Measurements from ENCODE around the gene WHRN. TPM values are rescaled to one million over a fixed set of nuclear protein-coding genes. Genes with fewer than 3 reads are reported as not detected.

Gene WHRN
- total and polyA plus RNA-seq, 2 experiments from 2014 or later, result 8.3 to 8.9 TPM

DNA sequence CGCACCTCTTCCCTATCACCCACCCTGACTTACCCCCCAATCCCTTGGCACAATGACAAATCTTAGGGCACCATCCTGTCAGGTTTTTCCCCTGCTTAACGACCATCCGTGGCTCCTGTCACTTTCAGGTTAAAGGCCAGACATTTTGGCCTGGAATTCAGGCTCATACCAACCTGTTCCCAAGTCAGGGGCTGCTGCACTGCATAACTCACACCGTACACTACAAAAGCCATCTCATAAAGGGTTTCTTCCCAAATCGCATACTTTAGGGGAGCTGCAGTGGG lies 110.0 kb downstream of the WHRN start:
- Histone ChIP-seq H2AFZ (no peak overlapping the region), H3K79me2 (replicated peaks; ENCODE audit: insufficient read depth) (no peaks in the 10 kb centered on the region; the same call in 1 of the 2 replicates), H3K9me2 (ENCODE audit: insufficient read depth) (no peaks in the 10 kb centered on the region), H3K36me3 (ENCODE audit: insufficient read depth) (no peaks in the 10 kb centered on the region), H3K4me2 (no peak overlapping the region), H3K27me3 (ENCODE audit: insufficient read depth) (no peaks in the 10 kb centered on the region), H3K27ac (ENCODE audit: low read depth) (no peak overlapping the region), H3F3A (replicated peaks; ENCODE audit: low read depth) (peaks cover 15% of the 10 kb centered on the region), H3K4me3 (no peak overlapping the region), H4K20me1 (replicated peaks; ENCODE audit: insufficient read depth) (peaks cover 5% of the 10 kb centered on the region; the same call in 1 of the 2 replicates), H3K4me1 (ENCODE audit: insufficient read depth) (peaks cover 20% of the 10 kb centered on the region; the same call in 1 of the 2 replicates)
- Mint-ChIP-seq H3K27me3 (ENCODE audit: insufficient read depth, low read depth, poor library complexity) (peaks cover 18% of the 10 kb centered on the region), H3K9me3 (no peaks in the 10 kb centered on the region), H3K4me1 (peaks cover 43% of the 10 kb centered on the region), H3K36me3 (ENCODE audit: low read depth) (peaks cover 20% of the 10 kb centered on the region), H3K27ac (no peak overlapping the region; the same call in 1 of the 2 replicates), H3K4me3 (no peak overlapping the region)
- ATAC-seq (no peak), DNase-seq (ENCODE audit: low spot score) (no peak)
- TF ChIP-seq ZNF462 (CRISPR knock-in tag; IDR thresholded peaks at IDR 0.05) (no peak), STAT1 (IDR thresholded peaks at IDR 0.05; ENCODE audit: unreplicated experiment) (no peak), REST (IDR thresholded peaks at IDR 0.05; ENCODE audit: unreplicated experiment) (no peak), EZH2phosphoT487 (IDR thresholded peaks at IDR 0.05; ENCODE audit: unreplicated experiment) (no peak)
- TF ChIP-seq, protein P1, sequence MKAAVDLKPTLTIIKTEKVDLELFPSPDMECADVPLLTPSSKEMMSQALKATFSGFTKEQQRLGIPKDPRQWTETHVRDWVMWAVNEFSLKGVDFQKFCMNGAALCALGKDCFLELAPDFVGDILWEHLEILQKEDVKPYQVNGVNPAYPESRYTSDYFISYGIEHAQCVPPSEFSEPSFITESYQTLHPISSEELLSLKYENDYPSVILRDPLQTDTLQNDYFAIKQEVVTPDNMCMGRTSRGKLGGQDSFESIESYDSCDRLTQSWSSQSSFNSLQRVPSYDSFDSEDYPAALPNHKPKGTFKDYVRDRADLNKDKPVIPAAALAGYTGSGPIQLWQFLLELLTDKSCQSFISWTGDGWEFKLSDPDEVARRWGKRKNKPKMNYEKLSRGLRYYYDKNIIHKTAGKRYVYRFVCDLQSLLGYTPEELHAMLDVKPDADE (IDR thresholded peaks at IDR 0.05), result no peak

Measured in GM23338 (cell line).